B cell (primary cell): ENCODE measurements around the gene UBXN6. TPM values are rescaled to one million over a fixed set of nuclear protein-coding genes. Genes with fewer than 3 reads are reported as not detected.

Source experiments
- ATAC-seq: fragments of 200-7000 bp; cut with Tn5 transposase; one replicate; pipeline ENCODE4 v1.10.0; 2021; ENCODE audit warnings: low read depth, mild to moderate bottlenecking, moderate number of reproducible peaks, moderate library complexity
- CTCF ChIA-PET: fragments of 350-600 bp; sonication (Branson Sonifier 250); formaldehyde crosslinking; loops from one replicate; lab custom pipeline; 2021; ENCODE audit warnings: antibody characterized with exemption, inconsistent platforms; lab: Charles Lee
- POLR2A ChIA-PET: fragments of 350-600 bp; sonication (Branson Sonifier 250); formaldehyde crosslinking; loops from one replicate; lab custom pipeline; 2021; ENCODE audit warnings: antibody characterized with exemption; lab: Charles Lee
- DNase-seq: peaks from one replicate; pipeline ENCODE4 v3.0.0; 2013
- H2AFZ ChIP-seq: 2 replicates; pipeline ENCODE4 v1.6.1; 2012; ENCODE audit warnings: mild to moderate bottlenecking, low read depth, low read length; ENCODE audit not compliant: insufficient read depth, poor library complexity, severe bottlenecking
- H3K27ac ChIP-seq, 2 donors: 1 replicate in 1 of 2; 2 replicates in 1 of 2; pipeline ENCODE4 v1.5.1; 2012 to 2013; ENCODE audit warnings: low read length in 2 of 2, mild to moderate bottlenecking in 2 of 2, moderate library complexity in 1 of 2
- H3K27me3 ChIP-seq, 4 experiments: fragments of 200-600 bp in 1 of 4; sonication (generic) in 1 of 4; replicated peaks in 1 of 4; 1 replicate in 2 of 4; 2 replicates in 2 of 4; pipeline versions ENCODE4 v1.6.1 to v1.7.0; 2013 to 2016; ENCODE audit warnings: low read length in 3 of 4, mild to moderate bottlenecking in 2 of 4, mixed read lengths in 1 of 4, moderate library complexity in 1 of 4; ENCODE audit not compliant: insufficient read depth in 4 of 4, control insufficient read depth in 3 of 4; ENCODE audit errors: control extremely low read depth in 1 of 4
- H3K36me3 ChIP-seq, 2 experiments: replicated peaks in 1 of 2; 1 replicate in 1 of 2; 2 replicates in 1 of 2; pipeline versions ENCODE4 v1.6.1 to v1.7.1; 2013; ENCODE audit warnings: low read length in 1 of 2; ENCODE audit not compliant: insufficient read depth in 2 of 2, control insufficient read depth in 1 of 2; ENCODE audit errors: control extremely low read depth in 1 of 2, extremely low read depth in 1 of 2
- H3K4me1 ChIP-seq, 2 donors: fragments of 200-600 bp in 1 of 2; sonication (generic) in 1 of 2; 1 replicate in 1 of 2; 2 replicates in 1 of 2; pipeline versions ENCODE4 v1.5.1 to v1.6.1; 2013 to 2017; ENCODE audit warnings: low read length in 2 of 2; ENCODE audit not compliant: control insufficient read depth in 2 of 2, insufficient read depth in 2 of 2
- H3K4me2 ChIP-seq: replicated peaks from 2 replicates; pipeline ENCODE3; 2012; ENCODE audit warnings: mild to moderate bottlenecking, low read depth, low read length; ENCODE audit not compliant: poor library complexity, severe bottlenecking
- H3K4me3 ChIP-seq, 5 experiments: fragments of 200-600 bp in 1 of 5; sonication (generic) in 1 of 5; 1 replicate in 3 of 5; 2 replicates in 2 of 5; pipeline versions ENCODE4 v1.5.1 to v1.7.0; 2011 to 2016; ENCODE audit warnings: low read length in 4 of 5, mild to moderate bottlenecking in 4 of 5, low read depth in 2 of 5, control low read depth in 1 of 5, moderate library complexity in 1 of 5; ENCODE audit not compliant: insufficient read depth in 1 of 5; ENCODE audit errors: control extremely low read depth in 1 of 5, extremely low read depth in 1 of 5
- H3K79me2 ChIP-seq: fragments of 200-600 bp; sonication (generic); one replicate; pipeline ENCODE4 v1.6.0; 2016; ENCODE audit warnings: low read length; ENCODE audit not compliant: control insufficient read depth, insufficient read depth
- H3K9ac ChIP-seq: fragments of 200-600 bp; sonication (generic); 2 replicates; pipeline ENCODE4 v1.6.1; 2017; ENCODE audit warnings: mild to moderate bottlenecking, low read length, moderate library complexity
- H3K9me3 ChIP-seq, 3 donors: one replicate each; pipeline versions ENCODE4 v1.6.1 to v1.7.1; 2013; ENCODE audit warnings: low read length in 2 of 3; ENCODE audit not compliant: control insufficient read depth in 2 of 3, insufficient read depth in 1 of 3; ENCODE audit errors: control extremely low read depth in 1 of 3
- H4K20me1 ChIP-seq: 2 replicates; pipeline ENCODE4 v1.6.0; 2012; ENCODE audit warnings: mild to moderate bottlenecking, low read length; ENCODE audit not compliant: insufficient read depth, control insufficient read depth, poor library complexity, severe bottlenecking
- H3K27ac Mint-ChIP-seq: one replicate; pipeline ENCODE4 v1.8.0; 2021; ENCODE audit warnings: mixed read lengths
- H3K27me3 Mint-ChIP-seq: one replicate; pipeline ENCODE4 v1.8.0; 2021; ENCODE audit warnings: mixed read lengths
- H3K4me1 Mint-ChIP-seq: one replicate; pipeline ENCODE4 v1.8.0; 2021; ENCODE audit warnings: mixed read lengths
- H3K4me3 Mint-ChIP-seq: one replicate; pipeline ENCODE4 v1.8.0; 2021; ENCODE audit warnings: mixed read lengths
- H3K9me3 Mint-ChIP-seq: one replicate; pipeline ENCODE4 v1.8.0; 2022; ENCODE audit warnings: mixed read lengths; ENCODE audit not compliant: insufficient read depth
- CTCF ChIP-seq: fragments of 200-600 bp; IDR thresholded peaks from one replicate; pipeline ENCODE4 v1.8.0; 2022; ENCODE audit warnings: antibody characterized with exemption, mild to moderate bottlenecking
- EZH2 ChIP-seq: IDR thresholded peaks from 2 replicates; pipeline ENCODE4 v1.6.1; 2012; ENCODE audit warnings: borderline replicate concordance, low read depth, mild to moderate bottlenecking, moderate library complexity, low read length; ENCODE audit not compliant: insufficient read depth, poor library complexity, severe bottlenecking
- WGBS: methylation state at CpG from one replicate; pipeline ENCODE4 v1.1.5; 2013; ENCODE audit warnings: missing lambda C conversion rate; ENCODE audit not compliant: insufficient coverage; 5-methylcytosine and 5-hydroxymethylcytosine counted together
- intact Hi-C: fragments of 100-400 bp; cut with micrococcal nuclease; formaldehyde crosslinking; loops from one replicate; pipeline ENCODE4 v1.10.0; 2022
- polyA plus RNA-seq: library from polyadenylated mRNA; depleted of rRNA; stranded (reverse); fragments of >200 nt; gene quantifications from 2 replicates; pipeline ENCODE4 v1.2.3, GENCODE V29; 2012
- total RNA-seq, 2 donors: library from RNA; stranded (reverse); fragments of 120-200 nt in 1 of 2; gene quantifications; 1 replicate in 1 of 2; 2 replicates in 1 of 2; pipeline versions ENCODE4 v1.2.3 to v1.2.4, GENCODE V29; 2013 to 2022

The UBXN6 gene
- total and polyA plus RNA-seq, 2 donors (not counting 1 experiment from before 2014, with no cell fraction given), result 75.8 to 76.6 TPM

- CTCF ChIA-PET, result no interaction called here
- POLR2A ChIA-PET, result no interaction called here
- H3K9ac ChIP-seq, result no peak overlapping the region
- Mint-ChIP-seq H3K4me3 (no peak overlapping the region), H3K4me1 (peaks cover 14% of the 10 kb centered on the region), H3K27ac (peak overlapping the region; percentile 63), H3K9me3 (no peaks in the 10 kb centered on the region), H3K27me3 (no peaks in the 10 kb centered on the region)
- H3K27me3 ChIP-seq, result no peaks in the 10 kb centered on the region
- peaks cover 6% of the 10 kb centered on the region for H4K20me1 ChIP-seq
- H3K79me2 ChIP-seq, result no peaks in the 10 kb centered on the region
- no peak overlapping the region for H3K4me3 ChIP-seq
- TF ChIP-seq CTCF (no peak), EZH2 (no peak)
- no peaks in the 10 kb centered on the region for H3K9me3 ChIP-seq
- intact Hi-C loops, result no loop called here
- 91% methylated on average over 36 of the region's 36 CpGs for WGBS
- H3K27ac ChIP-seq, result no peak overlapping the region
- peaks cover 0 to 56% of the 10 kb centered on the region in 2 experiments for H3K36me3 ChIP-seq
- DNase-seq (peak; percentile 10), ATAC-seq (no peak)
- peaks cover 8 to 13% of the 10 kb centered on the region in 2 donors for H3K4me1 ChIP-seq
- no peak overlapping the region for H2AFZ ChIP-seq
- no peak overlapping the region for H3K4me2 ChIP-seq
Observed at GRCh38 chr19:4444765-4445741, 12.5 kb downstream of the UBXN6 start.
